Limb (tissue), 2 donors: ENCODE results near the gene AARS2.
"Not testable (repeated sequence)": the region's sequence is repeated elsewhere in the genome, so short reads cannot be mapped to it uniquely, and the experiment has no call there.

Experiments
- DNase-seq, 2 donors: peaks; one replicate each; pipeline ENCODE4 v3.0.0-alpha.2; 2016; ENCODE audit errors: extremely low spot score in 2 of 2

Gene AARS2

DNA sequence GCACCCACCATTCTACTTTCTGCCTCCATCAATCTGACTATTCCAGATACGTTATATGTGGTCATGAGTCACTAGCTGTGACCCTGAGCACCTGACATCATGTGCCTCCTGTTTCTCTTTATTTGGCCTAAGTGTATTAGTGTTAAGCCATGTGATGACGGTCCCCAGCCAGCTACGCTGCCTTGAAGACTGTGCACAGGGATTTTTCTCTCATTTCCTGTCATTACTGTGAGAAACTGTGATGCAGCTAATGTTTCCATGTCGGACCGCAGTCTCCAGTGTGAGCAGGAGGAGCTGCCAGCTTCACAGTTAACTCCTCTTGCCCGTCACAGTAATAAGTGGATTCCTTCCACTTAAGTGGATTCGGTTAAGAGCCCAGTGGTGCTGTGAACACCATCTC lies 19.4 kb upstream of the AARS2 start:
- DNase-seq = peak in 1 of 2 donors; percentile 15

DNA sequence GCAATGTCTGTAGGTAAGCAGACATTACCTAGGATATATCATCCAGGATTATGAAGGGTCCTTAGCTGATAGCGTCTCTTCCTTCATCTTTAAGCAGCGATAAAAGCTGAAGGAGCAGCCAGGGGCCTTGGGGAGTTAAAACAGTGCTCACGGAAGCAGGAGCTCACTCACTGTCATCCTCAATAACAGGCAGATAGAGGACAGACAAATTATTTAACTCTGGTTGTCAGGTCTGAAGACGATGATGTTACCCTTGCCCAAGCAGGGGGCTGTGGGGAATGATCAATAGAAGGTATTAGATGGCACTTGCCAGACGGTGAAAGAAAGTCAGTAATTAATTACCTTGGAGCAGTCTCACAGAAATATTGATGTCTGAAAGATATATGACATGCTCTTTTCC lies 16.7 kb upstream of the AARS2 start:
- DNase-seq = no peak

DNA sequence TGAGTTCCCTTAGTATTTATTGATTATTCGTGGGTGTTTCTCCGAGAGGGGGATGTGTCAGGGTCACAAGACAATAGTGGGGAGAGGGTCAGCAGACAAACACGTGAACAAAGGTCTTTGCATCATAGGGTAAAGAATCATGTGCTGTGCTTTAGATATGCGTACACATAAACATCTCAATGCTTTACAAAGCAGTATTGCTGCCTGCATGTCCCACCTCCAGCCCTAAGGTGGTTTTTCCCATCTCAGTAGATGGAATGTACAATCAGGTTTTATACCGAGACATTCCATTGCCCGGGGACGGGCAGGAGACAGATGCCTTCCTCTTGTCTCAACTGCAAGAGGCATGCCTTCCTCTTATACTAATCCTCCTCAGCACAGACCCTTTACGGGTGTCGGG lies 15.1 kb upstream of the AARS2 start:
- not testable (repeated sequence) for DNase-seq

DNA sequence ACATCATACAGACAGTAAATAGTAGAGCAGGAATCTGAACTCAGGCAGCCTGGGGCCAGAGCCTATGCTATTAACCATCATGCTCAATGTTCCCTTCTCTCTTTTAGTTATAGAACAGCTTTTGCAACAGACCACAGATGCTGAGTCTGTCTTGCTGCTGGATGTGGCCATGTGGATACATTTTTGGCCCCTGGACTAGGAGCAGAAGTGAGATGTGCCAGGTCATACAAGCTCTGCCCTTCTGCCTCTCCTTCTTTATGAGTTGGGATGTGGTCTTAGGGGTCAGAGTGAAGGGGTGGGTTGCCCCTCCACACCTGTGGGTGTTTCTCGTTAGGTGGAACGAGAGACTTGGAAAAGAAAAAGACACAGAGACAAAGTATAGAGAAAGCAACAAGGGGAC lies 14.6 kb upstream of the AARS2 start:
- no peak for DNase-seq

DNA sequence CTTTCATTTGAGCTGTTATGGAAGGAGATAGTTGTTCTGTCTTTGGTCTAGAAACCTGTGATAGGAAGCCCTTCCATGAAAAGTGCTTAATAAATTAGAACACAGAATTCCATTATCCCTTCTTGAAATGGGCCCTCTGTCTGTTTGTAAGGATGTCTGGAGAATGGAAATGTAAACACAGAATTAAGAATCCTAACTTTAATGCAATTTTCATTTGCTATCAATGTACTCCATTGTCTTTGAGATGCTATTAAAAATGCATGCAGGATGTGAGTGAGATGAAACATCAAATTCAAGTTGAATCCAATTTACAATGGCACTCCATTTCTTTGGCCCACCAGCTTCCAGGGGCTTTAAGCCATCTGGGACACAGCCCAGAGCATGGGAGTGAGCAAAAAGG lies 13.9 kb upstream of the AARS2 start:
- no peak for DNase-seq

DNA sequence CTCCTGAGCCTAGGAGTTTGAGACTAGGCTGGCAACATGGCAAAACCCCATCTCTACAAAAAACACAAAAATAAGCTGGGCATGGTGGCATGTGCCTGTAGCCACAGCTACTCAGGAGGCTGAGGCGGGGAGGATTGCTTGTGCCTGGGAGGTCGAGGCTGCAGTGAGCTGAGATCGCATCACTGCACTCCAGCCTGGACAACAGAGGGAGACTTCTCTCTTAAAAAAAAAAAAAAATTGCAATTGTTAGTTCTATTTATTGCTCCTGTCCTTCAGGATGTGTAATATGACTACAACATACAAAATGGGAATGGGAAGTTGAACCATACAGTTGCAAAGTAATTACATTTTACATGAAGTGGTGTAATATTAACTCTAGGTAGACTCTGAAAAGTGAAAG lies 8.1 kb upstream of the AARS2 start:
- DNase-seq = no peak

DNA sequence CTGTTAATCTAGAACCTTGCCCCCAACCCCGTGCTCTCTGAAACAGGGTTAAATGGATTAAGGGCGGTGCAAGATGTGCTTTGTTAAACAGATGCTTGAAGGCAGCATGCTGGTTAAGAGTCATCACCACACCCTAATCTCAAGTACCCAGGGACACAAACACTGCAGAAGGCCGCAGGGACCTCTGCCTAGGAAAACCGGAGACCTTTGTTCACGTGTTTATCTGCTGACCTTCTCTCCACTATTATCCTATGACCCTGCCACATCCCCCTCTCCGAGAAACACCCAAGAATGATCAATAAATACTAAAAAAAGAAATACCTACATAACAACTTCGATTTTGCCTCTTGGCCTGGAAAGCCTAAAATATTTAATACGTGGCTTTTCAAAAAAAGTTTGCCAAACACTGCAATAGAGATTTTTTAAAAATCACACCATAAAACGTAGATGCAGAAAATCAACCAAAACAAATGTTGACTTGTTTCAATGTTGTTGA lies 4.0 kb upstream of the AARS2 start:
- not testable (repeated sequence) for DNase-seq

DNA sequence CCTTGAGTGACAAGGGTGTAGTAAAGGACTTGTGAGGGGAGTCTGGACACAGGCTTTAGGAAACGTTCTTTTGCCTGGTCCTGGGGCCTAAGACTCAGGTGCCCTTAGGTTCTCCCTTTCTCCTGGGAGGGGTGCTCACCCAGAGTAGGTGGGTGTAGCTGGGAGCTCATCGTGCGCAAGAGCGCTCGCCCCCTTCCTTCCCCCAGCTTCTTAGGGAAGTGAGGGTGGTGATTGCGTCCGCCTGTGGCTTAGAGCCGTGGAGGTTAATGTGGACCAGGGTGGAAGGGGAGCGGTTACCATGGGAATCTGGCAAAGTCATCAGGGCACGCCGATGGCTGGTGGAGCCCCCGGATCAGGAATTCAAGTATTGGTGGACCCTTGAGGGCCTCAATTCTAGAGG lies 3.3 kb upstream of the AARS2 start:
- no peak for DNase-seq

DNA sequence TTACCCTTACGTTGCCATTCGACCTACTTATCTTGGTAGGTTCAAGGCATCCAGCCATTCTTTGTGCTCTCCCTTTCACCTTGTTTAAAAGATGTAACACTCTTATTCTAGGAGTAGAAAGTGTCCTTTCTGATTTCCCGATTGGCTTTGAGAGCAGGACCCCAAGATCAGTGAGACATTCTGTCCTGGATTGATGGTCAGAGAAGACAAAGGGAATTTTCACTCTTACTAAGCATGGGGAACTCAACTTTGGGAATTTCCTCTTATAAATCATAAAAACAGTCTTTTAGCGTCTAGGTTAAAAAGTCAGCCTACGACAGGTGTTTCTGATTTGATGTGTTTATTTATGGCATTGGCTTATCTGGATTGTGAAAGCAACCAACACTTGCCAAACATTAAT lies 2.8 kb upstream of the AARS2 start:
- DNase-seq = no peak

DNA sequence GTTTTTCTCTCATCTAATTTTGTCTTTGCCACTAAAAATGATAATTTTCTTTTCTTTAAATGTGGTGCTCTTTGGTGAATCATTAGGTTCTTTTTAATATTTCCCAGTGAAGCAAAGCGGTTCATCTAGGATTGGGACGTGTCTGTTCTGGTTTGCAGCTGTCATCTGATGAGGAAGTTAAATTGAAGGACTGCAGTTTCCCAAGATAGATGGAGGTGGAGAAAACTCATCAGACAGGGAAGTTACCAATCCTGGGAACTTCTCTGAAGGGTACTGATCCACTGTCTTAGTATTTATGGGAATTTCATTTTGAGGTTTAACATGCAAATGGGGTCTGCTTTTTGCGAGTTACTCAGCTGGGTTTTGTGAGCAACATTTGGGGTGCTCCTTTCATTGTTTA lies 2.4 kb upstream of the AARS2 start:
- no peak for DNase-seq

DNA sequence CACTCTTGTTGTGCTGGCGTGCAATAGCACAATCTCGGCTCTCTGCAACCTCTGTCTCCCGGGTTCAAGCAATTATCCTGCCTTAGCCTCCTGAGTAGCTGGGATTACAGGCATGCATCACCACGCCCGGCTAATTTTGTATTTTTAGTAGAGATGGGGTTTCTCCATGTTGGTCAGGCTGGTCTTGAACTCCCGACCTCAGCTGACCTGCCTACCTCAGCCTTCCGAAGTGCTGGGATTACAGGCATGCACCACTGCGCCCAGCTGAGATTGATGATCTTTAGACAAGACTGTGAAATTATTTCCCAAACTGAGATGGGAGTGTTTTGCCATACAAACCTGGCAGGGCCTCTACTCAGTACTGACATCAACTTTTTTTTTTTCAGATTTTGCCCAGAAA lies 1.5 kb upstream of the AARS2 start:
- not testable (repeated sequence) for DNase-seq

DNA sequence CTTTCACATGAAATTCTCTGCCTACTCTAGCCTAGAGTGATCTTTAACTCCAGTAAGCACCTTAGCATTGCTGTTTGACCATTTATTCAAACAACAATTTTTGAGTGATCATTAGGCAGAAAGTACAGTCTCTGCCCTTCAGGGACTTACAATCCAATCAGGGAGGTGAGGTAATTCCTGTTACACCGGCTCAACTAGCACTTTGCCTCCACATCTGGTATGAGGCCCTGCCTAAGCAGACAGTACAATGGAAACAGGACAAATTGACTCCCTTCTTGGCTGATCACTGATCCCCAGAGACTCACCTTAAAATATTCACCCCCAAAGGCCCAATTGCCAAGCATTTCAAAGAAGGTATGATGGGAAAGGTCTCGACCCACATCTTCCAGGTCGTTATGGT lies 1.4 kb downstream of the AARS2 start:
- DNase-seq = no peak

DNA sequence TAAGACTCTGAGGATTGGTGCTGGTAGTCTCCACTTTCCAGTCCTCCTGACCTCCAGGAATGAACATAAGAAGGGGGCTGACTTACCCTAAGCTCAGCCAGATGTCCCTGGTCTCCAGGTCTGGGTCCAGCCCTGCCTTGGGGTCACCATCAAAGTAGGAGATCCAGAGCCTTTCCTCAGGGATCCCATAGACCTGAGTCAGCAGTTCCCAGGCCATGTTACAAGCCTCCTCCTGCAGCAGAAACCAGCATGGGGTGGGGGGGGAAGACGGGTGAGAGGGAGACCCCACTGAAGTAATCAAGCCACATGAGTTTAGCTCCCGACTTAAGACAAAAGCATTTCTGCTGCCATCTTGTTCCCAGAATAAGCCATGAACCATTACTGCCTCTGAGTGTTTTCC lies 1.8 kb downstream of the AARS2 start:
- DNase-seq = no peak

DNA sequence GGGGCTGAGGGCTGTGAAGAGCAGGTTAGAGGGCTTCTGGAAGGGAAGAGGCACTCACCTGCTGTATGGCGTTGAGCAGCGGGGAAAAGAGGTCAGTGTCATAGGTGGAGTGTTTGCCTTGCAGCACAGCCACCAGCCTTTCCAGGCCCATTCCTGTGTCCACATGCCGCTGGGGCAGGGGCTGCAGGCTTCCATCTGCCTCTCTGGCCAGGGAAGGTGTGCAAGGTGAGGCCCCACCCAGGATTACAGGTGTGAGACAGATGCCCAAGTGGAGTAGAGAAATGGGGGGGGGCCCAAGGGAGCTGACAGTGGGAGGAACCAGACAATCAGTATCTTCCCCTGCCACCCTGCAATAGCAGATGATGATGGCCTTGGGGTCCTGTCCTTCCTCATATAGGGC lies 2.9 kb downstream of the AARS2 start:
- no peak for DNase-seq

DNA sequence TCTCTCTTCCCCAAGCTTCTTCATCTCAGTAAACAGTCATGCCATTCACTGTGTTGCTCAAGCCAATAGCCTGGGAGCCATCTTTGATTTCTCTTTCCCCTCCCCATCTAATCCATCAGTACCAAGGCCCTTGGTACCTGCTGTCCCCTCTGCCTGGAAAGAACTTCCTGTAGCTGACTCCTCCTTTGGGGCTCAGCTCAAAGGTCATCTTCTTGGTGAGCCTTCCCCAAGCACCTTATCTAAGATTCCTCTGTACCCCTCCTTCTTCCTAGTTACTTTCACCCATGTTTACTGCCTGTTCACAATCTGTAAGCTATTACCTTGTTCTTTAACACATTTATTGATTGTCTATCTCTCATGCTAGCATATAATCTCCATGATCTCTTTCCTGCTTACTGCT lies 3.5 kb downstream of the AARS2 start:
- DNase-seq = no peak

DNA sequence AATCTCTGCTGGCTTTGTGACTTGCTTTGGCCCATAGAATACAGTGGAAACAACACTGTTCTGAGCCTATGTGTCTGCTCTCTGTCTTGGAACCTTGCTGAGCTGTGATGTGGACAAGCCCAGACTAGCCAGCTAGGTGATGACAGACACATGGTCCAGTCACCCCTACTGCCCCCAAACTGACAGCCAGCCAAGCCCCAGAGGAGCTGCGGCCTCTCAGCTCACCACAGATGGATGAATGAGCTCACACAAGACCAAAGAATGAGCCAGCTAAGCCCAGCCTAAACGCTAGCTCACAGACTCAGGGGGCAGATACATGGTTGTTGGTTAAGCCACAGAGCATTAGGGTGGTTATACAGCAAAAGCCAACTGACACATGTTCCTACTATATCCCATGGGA lies 4.1 kb downstream of the AARS2 start:
- no peak for DNase-seq

DNA sequence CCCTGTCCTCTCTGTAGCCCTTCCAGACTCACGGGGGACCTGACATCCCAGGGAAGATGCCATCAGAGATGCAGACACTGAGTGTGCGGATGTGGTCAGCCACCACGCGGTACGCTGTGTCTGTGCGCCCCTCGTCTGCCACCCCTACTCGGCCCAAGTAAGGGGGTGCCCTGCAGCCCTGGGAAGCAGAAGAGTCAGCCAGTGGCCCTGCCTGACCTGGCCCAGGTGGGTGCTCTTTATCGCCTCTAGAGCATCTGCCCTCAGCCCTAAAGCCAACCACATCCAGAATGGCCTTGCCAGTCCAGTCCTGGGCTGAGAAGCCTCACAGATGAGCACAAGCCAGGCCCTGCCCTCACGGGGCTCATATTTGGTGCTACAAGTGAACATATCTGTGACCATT lies 5.9 kb downstream of the AARS2 start:
- no peak for DNase-seq

DNA sequence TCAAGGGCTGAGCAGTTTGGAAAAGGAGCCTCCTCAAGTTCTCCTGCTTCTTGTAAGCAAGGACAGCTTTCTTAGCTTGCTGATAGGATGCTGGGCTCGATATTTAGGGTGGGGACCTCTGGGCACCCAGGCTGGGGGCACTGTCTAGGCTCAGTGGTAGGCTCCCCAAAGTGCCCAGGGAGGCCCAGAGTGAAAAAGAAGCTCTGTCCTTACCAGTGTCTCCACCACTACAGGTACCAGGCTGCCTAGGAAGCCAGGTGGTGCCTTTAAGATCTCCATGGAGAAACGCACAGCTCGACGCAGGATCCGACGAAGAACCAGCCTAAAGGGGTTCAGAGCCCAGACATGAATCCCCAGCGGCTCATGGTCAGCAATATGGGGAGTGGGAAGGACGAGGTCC lies 6.4 kb downstream of the AARS2 start:
- no peak for DNase-seq

DNA sequence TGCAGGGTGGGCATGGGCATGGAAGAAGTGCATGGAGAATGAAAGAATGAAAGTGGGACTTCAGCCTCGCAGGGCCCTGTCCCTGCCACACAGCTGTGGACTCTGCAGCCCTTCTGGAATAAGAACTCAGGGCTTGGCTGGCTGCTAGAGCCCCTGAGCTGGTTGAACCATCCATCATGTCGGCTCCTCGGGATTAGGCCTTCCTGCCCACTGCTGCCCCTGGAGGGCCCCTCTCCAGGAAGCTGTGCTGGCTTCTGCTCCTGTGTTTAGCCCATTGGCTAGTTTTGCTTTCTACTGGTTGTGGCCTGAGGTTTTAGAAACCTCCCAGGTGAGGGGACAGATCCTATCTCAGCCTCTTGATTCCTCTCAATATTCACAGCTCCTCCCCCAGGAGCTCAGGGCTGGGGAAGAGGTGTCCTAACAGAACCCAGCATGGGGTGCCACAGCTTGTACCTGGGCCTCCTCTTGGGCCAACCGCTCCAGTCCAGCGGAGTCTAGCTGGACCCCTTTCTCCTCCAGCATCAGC lies 7.9 kb downstream of the AARS2 start:
- DNase-seq = no peak

DNA sequence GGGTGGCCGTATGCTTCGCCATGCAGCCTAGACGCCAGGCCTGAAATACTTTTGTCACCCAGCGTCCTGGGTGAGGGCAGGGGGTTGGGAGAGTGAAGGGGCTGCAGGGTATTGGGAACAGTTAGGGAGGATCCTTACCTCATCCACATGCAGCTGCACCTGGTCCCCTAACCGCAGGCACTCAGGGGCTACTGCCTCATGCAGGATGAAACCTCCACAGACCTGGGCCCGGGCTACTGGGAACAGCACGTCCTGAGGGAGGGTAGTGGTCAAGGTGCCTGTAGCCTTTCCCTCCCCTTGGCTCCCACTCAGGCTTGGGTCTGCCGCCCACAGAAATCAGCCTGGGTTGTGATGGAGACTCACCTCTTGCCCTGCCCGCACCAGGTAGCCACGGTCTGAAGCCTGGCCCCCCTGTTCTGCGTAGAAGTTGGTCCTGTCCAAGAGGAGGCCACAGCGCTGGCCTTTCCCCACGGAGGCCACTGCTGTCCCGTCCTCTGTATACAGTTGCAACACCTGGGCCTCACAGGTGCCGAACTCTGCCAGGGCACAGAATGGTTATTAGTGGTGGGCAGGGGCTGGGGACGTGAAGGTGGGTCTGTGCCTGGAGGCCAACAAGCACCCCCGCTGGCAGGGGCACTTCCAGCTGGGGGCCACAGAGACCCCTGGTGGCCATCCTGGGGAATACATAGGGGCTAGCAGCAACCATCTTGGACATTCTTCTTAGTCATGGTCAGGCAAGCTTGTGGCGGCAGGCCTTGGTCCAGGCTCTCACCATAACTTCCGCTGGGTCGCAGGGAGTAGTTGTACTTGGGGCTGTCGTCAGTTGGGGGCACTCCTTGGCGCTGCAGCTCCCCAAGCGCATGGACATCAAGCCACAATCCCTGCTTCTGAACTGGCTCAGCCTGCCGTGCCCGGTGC lies 8.6 kb downstream of the AARS2 start:
- DNase-seq = no peak

DNA sequence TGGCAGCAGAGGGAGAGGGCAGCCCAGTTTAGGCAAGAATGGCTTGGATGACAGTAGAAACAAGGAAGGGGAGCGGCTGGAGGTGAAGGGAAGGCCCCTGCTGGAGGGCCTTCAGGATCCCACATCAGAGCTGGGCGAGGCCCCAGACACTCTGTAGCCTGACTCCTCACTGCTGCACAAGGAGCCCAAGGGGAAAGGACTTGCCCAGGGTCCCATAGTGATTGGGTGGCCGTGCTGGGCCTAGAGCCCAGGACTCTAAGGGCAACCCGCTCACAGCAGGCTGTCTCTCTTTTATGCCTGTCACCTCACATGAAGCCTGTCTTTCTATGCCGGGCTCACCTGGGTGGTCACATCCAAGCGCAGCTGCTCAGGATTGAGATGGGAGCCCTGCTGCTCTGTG lies 9.3 kb downstream of the AARS2 start:
- DNase-seq = no peak

DNA sequence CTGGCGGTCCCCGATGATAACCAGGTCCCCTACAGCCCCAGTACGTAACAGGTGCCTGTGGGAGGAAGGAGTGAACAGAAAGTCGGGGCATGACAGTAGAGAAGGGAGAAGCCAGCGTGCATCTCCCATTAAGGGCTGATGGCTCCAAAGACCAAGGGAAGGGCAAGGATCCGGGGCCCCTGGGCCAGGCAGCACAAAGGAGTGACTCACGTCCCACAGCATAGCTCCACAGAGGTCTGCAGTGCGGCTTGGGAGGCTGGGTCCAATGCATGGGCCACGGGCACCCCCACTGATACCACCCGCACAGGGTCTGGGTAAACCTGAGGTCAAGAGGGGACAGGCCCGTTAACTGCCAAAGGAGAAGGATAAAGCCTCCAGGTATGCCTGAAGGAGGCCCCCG lies 10.3 kb downstream of the AARS2 start:
- no peak for DNase-seq
